ENCODE measurements around the gene SLC9A5.

Gene SLC9A5

GRCh38 chr16:67238278-67238575 lies 10.6 kb upstream of the SLC9A5 start:
- no peak overlapping the region for H3K4me3 ChIP-seq (ENCODE audit: low read depth, low read length)

DNA sequence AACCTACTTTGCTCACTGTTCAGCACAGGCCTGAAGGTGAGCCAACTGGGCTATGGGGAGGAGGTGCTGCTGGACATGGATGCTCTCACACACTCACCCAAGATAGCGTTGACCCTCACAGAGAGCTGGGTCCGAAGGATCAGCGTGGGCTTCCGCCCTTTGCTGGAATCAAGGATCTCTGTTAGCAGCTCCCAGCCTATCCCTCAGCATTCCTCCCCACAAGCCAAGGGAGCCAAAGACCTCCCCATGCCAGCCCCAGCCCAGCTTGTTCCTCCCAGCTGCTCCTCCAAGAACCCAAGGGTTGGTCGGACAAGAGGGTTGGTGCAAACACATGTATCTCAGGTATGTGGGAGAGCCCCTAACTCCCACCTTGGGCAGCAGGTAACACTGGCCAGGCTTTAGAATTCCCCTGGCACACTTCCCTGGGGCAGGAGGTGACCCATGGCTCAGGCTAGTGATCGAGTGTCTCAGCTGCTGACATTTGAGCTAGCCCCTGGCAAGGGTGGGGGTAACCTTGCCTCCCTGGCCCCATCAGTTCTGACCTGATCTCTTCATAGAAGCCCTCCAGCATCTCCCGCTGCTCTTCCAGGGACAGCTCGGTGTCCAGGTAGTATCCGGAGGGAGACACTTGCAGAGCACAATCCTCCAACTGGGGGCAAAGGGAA lies 9.8 kb upstream of the SLC9A5 start:
- H3K4me3 ChIP-seq (ENCODE audit: low read depth, low read length), result no peak overlapping the region

GRCh38 chr16:67240506-67240905 lies 8.3 kb upstream of the SLC9A5 start:
- no peak overlapping the region for H3K4me3 ChIP-seq (ENCODE audit: low read depth, low read length)

DNA sequence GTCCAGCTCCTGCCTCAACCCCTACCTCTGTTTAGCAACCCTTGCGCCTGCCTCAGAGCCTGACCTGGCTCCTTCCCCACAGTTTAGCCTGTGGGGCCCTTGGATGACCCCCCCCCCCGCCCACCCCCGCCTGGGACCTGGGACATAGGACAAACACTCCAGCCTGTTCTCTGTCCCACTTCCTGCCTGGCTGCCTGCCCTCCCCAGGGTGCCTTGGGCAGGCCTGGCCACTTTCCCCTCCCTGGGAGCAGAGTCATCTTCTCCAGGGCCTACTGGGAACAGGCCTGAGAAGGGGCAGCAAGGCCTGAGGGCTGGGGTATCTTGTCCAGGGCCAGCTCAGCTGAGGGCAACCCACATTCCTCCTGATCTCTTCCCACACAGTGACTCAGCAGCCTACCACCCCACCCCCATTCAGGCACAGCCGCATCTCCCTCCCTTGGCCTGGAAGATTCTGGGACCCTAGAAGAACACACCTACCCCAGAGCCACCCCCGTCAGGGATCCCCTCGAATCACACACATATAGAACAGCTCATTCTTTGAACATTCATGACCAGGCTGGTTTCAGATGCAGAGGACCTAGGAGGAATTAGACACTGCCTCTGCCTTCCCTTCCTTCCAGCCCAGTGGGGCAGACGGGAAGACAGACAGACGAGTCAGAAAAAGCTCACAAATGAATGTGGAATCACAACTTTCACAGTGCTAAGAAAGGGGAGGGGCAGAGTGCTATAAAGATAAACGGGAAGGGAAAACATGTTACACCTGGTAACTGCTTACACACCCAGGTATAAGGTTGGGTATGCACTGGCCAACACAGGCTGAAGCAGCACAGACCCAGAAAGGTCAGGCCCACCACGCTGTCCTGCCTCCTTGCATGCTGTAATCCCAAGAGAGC lies 7.5 kb upstream of the SLC9A5 start:
- H3K4me3 ChIP-seq (ENCODE audit: low read depth, low read length), result no peak overlapping the region

- no peak overlapping the region for H3K4me3 ChIP-seq (ENCODE audit: low read depth, low read length)
These were observed 6.5 kb upstream of the SLC9A5 start for GRCh38 chr16:67242138-67242730.

GRCh38 chr16:67243481-67243880 lies 5.3 kb upstream of the SLC9A5 start:
- no peak overlapping the region for H3K4me3 ChIP-seq (ENCODE audit: low read depth, low read length)

DNA sequence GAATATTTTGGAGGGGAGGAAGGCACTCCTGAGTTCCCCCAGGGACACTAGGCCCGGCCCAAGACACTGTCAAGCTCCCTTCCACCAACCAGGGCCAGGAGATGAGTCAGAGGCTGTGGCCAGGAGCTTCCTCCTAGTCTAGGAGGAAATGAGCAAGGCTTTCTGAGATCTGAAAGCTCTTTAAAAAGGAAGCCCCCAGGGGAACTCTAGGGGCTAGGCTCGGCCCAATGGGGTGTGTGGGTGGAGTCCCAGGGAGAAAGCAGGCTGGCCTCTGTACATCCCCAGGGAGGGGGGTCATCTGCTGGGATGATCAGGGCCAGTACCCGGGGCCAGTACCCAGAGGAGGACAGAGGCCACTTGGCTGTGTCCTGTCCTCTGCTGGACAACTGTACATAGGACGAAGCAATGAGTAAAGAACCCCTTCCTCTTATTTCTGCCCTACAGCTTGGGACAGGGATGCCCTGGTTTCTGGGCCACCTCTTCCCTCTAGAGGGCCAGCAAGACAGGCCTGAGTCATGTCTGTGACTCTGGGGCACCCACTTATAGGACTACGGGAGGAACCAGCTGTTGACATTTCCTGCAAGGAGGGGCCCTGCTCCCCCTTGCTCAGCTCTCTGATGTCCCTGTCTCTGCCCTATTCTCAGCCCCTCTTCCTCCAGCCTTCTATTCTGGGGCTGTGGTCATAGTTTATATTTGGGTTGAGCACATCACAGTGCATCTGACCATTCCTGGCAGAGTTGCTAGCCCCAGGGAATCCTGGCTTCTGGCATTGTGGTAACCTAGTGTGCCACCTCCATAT lies 4.2 kb upstream of the SLC9A5 start:
- no peak overlapping the region for H3K4me3 ChIP-seq (ENCODE audit: low read depth, low read length)

DNA sequence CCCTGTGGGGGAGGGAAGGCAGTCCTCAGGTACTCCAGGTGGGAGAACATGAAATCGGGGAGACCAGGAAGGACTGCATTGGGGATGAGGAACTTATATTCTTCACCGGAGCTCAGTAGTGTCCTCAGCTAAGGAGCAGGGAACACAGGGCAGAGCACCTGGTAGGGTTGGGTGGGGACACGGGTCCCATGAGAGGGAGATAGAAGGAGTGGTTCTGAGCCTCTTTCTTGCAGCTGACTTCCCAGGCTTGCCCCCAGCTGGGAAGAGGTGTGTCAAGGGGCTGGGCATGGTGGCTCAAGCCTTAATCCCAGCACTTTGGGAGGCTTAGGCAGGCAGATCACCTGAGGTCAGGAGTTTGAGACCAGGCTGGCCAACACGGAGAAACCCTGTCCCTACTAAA lies 3.6 kb upstream of the SLC9A5 start:
- no peak overlapping the region for H3K4me3 ChIP-seq (ENCODE audit: low read depth, low read length)

- peak overlapping the region; percentile 76 for H3K4me3 ChIP-seq (ENCODE audit: low read depth, low read length)
These were observed 3.1 kb upstream of the SLC9A5 start for GRCh38 chr16:67245674-67246080.

- peak overlapping the region; percentile 76 for H3K4me3 ChIP-seq (ENCODE audit: low read depth, low read length)
These were observed 2.6 kb upstream of the SLC9A5 start for GRCh38 chr16:67246081-67246755.

DNA sequence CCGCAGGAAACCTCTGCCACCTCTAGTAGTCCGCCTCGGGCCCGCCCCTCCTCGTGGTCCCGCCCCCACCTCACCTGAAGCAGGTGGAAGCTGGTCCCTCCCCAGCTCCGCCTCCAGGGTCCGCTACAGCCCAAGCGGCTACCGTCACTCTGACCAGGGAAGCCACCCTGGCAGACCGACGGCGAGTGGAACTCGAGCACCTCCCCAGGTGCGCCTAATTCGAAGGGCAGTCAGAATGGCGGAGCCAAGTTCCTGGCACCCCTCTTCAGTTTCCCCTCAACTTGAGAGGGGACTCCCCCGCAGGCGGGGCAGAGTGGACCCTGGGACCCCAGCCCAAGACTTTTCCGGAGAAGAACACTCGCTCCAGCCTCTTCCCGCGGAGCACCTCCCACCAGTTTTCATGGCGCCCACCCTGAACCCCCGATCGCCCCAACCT lies 2.0 kb upstream of the SLC9A5 start:
- H3K4me3 ChIP-seq (ENCODE audit: low read depth, low read length), result peak overlapping the region; percentile 76

- peak within 1 kb of the TSS; percentile 76 for H3K4me3 ChIP-seq (ENCODE audit: low read depth, low read length)
These were observed 1.3 kb upstream of the SLC9A5 start, which contains the start of gene FHOD1 for GRCh38 chr16:67247192-67248072. Gene FHOD1 (minus strand): TSS chr16:67247481. CDS start chr16:67247410, 71 bp downstream.

- H3K4me3 ChIP-seq (ENCODE audit: low read depth, low read length), result peak overlapping the region; percentile 47
These were observed 742 bp upstream of the SLC9A5 start for GRCh38 chr16:67248073-67248400.

- H3K4me3 ChIP-seq (ENCODE audit: low read depth, low read length), result peak overlapping the region; percentile 47
These were observed 632 bp downstream of the SLC9A5 start for GRCh38 chr16:67249178-67250044.

DNA sequence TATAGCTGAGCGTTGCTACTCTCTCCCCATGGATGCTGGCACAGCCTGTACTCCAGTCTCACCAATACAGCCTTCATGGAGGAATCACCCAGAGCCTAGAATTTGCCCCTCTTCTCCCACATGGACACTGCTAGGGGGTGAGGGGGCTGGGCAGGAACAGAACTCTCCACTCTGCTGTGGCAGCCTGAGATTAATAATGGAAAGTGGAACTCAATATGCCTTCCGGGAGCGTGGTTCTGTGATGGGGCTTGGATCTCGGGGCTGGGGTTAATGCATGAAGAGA lies 1.2 kb downstream of the SLC9A5 start:
- no peak overlapping the region for H3K4me3 ChIP-seq (ENCODE audit: low read depth, low read length)

GRCh38 chr16:67252609-67253497 lies 4.1 kb downstream of the SLC9A5 start:
- H3K4me3 ChIP-seq (ENCODE audit: low read depth, low read length), result no peak overlapping the region

- no peak overlapping the region for H3K4me3 ChIP-seq (ENCODE audit: low read depth, low read length)
These were observed 6.2 kb downstream of the SLC9A5 start for GRCh38 chr16:67254801-67255552.
